Measurements from ENCODE around the gene PPCDC. TPM values are rescaled to one million over a fixed set of nuclear protein-coding genes. Genes with fewer than 3 reads are reported as not detected.
"Not testable (repeated sequence)": the region's sequence is repeated elsewhere in the genome, so short reads cannot be mapped to it uniquely, and the experiment has no call there.

The PPCDC gene
- total RNA-seq, 3 donors from 2014 or later (not counting 1 experiment from before 2014, with no cell fraction given) = 21.3 to 32.3 (median 27.0) TPM

DNA sequence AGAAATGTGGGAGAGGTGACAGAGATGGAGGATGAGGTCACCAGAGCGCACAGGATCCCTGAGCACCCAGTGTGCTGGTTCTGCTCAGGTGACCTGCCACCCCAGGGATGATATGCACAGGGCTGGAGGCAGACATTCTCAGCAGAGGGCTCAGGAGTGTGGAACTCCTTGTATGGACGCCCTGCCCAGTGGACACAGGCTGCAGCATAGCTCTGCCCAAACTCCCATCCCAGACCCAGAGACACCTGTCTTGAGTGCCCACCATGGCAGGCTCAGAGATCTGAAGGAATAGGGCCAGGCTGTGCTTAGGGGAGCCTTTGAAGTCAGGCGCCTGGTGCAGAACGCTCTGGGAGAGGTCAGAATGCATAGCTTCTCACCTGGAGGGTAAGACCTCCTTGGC lies 47.3 kb downstream of the PPCDC start:
- peaks cover 0 to 3% of the 10 kb centered on the region in 2 donors for H3K9me3 Mint-ChIP-seq
- intact Hi-C loops (cut with micrococcal nuclease) = no loop called here
- Histone ChIP-seq H3K4me1 (ENCODE audit: control insufficient read depth, insufficient read depth, low read length) (peaks cover 49% of the 10 kb centered on the region), H3K9me3 (ENCODE audit: control insufficient read depth, insufficient read depth, low read length) (no peaks in the 10 kb centered on the region), H3K27ac (ENCODE audit: low read length) (no peak overlapping the region), H3K27me3 (ENCODE audit: control insufficient read depth, insufficient read depth, low read length) (no peaks in the 10 kb centered on the region), H3K4me3 (ENCODE audit: low read length) (no peak overlapping the region), H3K36me3 (ENCODE audit: control insufficient read depth, insufficient read depth, low read length) (no peaks in the 10 kb centered on the region)
- peaks cover 25 to 35% of the 10 kb centered on the region in 2 donors for H3K4me1 Mint-ChIP-seq
- 86% methylated on average over 4 of the region's 4 CpGs for WGBS (ENCODE audit: insufficient coverage)
- no peak overlapping the region for H3K27ac Mint-ChIP-seq
- no peak for TF ChIP-seq CTCF (IDR thresholded peaks at IDR 0.05)
- H3K36me3 Mint-ChIP-seq = peaks cover 6% of the 10 kb centered on the region
- no peak for ATAC-seq
- DNase-seq = no peak
- H3K27me3 Mint-ChIP-seq (ENCODE audit: low read depth in 2 of 2) = no peaks in the 10 kb centered on the region
- no peak overlapping the region for H3K4me3 Mint-ChIP-seq

GRCh38 chr15:75073197-75073596 lies 49.8 kb downstream of the PPCDC start:
- DNase-seq = no peak
- Mint-ChIP-seq H3K4me3 (no peak overlapping the region), H3K9me3 (peaks cover 0 to 3% of the 10 kb centered on the region in 2 donors), H3K27me3 (ENCODE audit: low read depth in 2 of 2) (no peaks in the 10 kb centered on the region), H3K4me1 (peaks cover 6 to 16% of the 10 kb centered on the region in 2 donors), H3K36me3 (peaks cover 10% of the 10 kb centered on the region), H3K27ac (no peak overlapping the region)
- no peak for TF ChIP-seq CTCF (IDR thresholded peaks at IDR 0.05)
- ATAC-seq = peak in 1 of 3 donors; percentile 71
- no peak overlapping the region for H3K4me3 ChIP-seq (ENCODE audit: low read length)
- no peak overlapping the region for H3K27ac ChIP-seq (ENCODE audit: low read length)
- H3K36me3 ChIP-seq (ENCODE audit: control insufficient read depth, insufficient read depth, low read length) = no peaks in the 10 kb centered on the region
- H3K4me1 ChIP-seq (ENCODE audit: control insufficient read depth, insufficient read depth, low read length) = peaks cover 33% of the 10 kb centered on the region
- H3K27me3 ChIP-seq (ENCODE audit: control insufficient read depth, insufficient read depth, low read length) = no peaks in the 10 kb centered on the region
- H3K9me3 ChIP-seq (ENCODE audit: control insufficient read depth, insufficient read depth, low read length) = peaks cover 11% of the 10 kb centered on the region
- intact Hi-C loops (cut with micrococcal nuclease) = no loop called here
- 48% methylated on average over 2 of the region's 3 CpGs for WGBS (ENCODE audit: insufficient coverage)

DNA sequence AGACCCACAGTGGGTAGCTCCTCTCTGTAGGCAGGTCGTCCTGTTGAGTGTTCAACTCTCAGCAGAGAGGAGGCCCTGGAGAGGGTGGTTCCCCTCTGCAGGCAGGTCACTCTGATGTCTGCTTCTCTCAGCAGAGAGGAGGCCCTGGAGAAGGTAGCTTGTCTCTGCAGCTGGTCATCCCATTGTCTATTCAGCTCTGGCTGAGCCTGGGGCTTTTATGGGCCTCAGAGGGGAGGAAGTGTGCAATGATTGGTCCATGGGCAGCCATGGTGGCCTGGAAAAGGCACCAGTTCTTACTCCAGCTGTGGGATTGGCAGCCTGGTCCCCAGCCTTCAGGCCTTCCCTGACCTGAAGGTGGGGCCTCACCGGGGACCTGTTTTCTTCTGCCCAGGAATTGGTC lies 52.9 kb downstream of the PPCDC start:
- no peak for ATAC-seq
- H3K36me3 ChIP-seq (ENCODE audit: control insufficient read depth, insufficient read depth, low read length) = no peaks in the 10 kb centered on the region
- no peak overlapping the region for H3K27ac ChIP-seq (ENCODE audit: low read length)
- no peaks in the 10 kb centered on the region for H3K27me3 Mint-ChIP-seq (ENCODE audit: low read depth in 2 of 2)
- H3K4me1 Mint-ChIP-seq = peaks cover 0 to 6% of the 10 kb centered on the region in 2 donors
- H3K4me1 ChIP-seq (ENCODE audit: control insufficient read depth, insufficient read depth, low read length) = peaks cover 10% of the 10 kb centered on the region
- H3K27ac Mint-ChIP-seq = no peak overlapping the region
- H3K36me3 Mint-ChIP-seq = peaks cover 10% of the 10 kb centered on the region
- TF ChIP-seq CTCF (IDR thresholded peaks at IDR 0.05) = no peak
- intact Hi-C loops (cut with micrococcal nuclease) = no loop called here
- no peak for DNase-seq
- WGBS (ENCODE audit: insufficient coverage) = 100% methylated on average over 2 of the region's 2 CpGs
- H3K4me3 ChIP-seq (ENCODE audit: low read length) = no peak overlapping the region
- no peaks in the 10 kb centered on the region for H3K27me3 ChIP-seq (ENCODE audit: control insufficient read depth, insufficient read depth, low read length)
- H3K9me3 ChIP-seq (ENCODE audit: control insufficient read depth, insufficient read depth, low read length) = peaks cover 11% of the 10 kb centered on the region
- H3K9me3 Mint-ChIP-seq = peaks cover 0 to 3% of the 10 kb centered on the region in 2 donors
- no peak overlapping the region for H3K4me3 Mint-ChIP-seq

DNA sequence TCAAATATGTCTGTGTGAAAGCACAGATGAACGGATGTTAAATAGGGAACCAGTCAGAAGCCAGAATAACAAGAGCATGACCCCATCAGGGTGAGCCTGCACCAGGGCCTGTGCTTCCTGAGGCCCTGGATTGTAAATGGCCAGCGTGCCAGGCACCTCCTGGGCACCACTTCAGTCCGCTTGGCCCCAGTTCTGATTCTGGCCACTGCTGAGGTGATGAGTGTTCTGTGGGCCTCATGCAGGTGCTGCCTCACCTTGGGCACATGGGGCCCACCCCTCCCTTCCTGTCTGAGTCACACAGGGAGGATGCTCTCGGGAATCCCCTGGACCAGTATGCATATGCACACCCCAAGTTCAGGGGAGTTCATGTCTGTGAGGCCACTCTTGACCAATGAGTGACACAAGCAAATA lies 54.2 kb downstream of the PPCDC start:
- H3K36me3 Mint-ChIP-seq; H3K27me3 Mint-ChIP-seq (ENCODE audit: low read depth in 2 of 2); H3K27ac ChIP-seq (ENCODE audit: low read length); intact Hi-C loops (cut with micrococcal nuclease); H3K4me3 ChIP-seq (ENCODE audit: low read length); H3K9me3 Mint-ChIP-seq; H3K27me3 ChIP-seq (ENCODE audit: control insufficient read depth, insufficient read depth, low read length); H3K4me1 Mint-ChIP-seq; H3K4me3 Mint-ChIP-seq; H3K27ac Mint-ChIP-seq; H3K4me1 ChIP-seq (ENCODE audit: control insufficient read depth, insufficient read depth, low read length); H3K36me3 ChIP-seq (ENCODE audit: control insufficient read depth, insufficient read depth, low read length): not testable (repeated sequence)
- 57% methylated on average over 3 of the region's 4 CpGs for WGBS (ENCODE audit: insufficient coverage)
- DNase-seq (peak in 1 of 2 donors; percentile 26), ATAC-seq (peak; percentile 48 to 76 (median 58))
- H3K9me3 ChIP-seq (ENCODE audit: control insufficient read depth, insufficient read depth, low read length) = peaks cover 11% of the 10 kb centered on the region

Data from natural killer cell (primary cell).